KMS-11 (cell line): Measurements from ENCODE around the gene GSTT4.

Experiments used
- H2AFZ ChIP-seq: fragments of 200-600 bp; sonication (generic); 2 replicates; pipeline ENCODE4 v1.6.1; 2016; ENCODE audit warnings: antibody characterized with exemption, mixed run types, low read depth
- H3K27ac ChIP-seq: fragments of 200-600 bp; sonication (generic); 2 replicates; pipeline ENCODE4 v1.6.1; 2016; ENCODE audit warnings: mild to moderate bottlenecking, mixed run types
- H3K27me3 ChIP-seq: fragments of 200-600 bp; sonication (generic); 2 replicates; pipeline ENCODE4 v1.6.1; 2017; ENCODE audit warnings: mild to moderate bottlenecking, low read depth, mixed run types, moderate library complexity; ENCODE audit not compliant: insufficient read depth
- H3K36me3 ChIP-seq: fragments of 200-600 bp; sonication (generic); 2 replicates; pipeline ENCODE4 v1.6.1; 2017; ENCODE audit warnings: mild to moderate bottlenecking, mixed run types; ENCODE audit not compliant: insufficient read depth
- H3K4me1 ChIP-seq: fragments of 200-600 bp; sonication (generic); 2 replicates; pipeline ENCODE4 v1.6.1; 2016; ENCODE audit warnings: mild to moderate bottlenecking, low read depth, mixed run types; ENCODE audit not compliant: poor library complexity, severe bottlenecking
- H3K4me2 ChIP-seq: fragments of 200-600 bp; sonication (generic); 2 replicates; pipeline ENCODE4 v1.7.0; 2016; ENCODE audit warnings: mild to moderate bottlenecking, mixed run types
- H3K4me3 ChIP-seq: fragments of 200-600 bp; sonication (generic); IDR thresholded peaks from 2 replicates; pipeline ENCODE4 v1.6.1; 2017; ENCODE audit warnings: low read depth, low read length, mixed read lengths; ENCODE audit not compliant: insufficient read depth
- H3K79me2 ChIP-seq: fragments of 200-600 bp; sonication (generic); 2 replicates; pipeline ENCODE4 v1.6.1; 2016; ENCODE audit warnings: low read depth, mixed run types; ENCODE audit not compliant: insufficient read depth
- H3K9ac ChIP-seq: fragments of 200-600 bp; sonication (generic); 2 replicates; pipeline ENCODE4 v1.6.1; 2016; ENCODE audit warnings: mild to moderate bottlenecking, mixed run types
- H4K20me1 ChIP-seq: fragments of 200-600 bp; sonication (generic); 2 replicates; pipeline ENCODE4 v1.6.1; 2016; ENCODE audit warnings: mild to moderate bottlenecking, mixed run types; ENCODE audit not compliant: insufficient read depth
- TF ChIP-seq, protein P1 (sequence below): fragments of 200-600 bp; sonication (generic); conservative IDR thresholded peaks from 2 replicates; pipeline ENCODE4 v1.6.1; 2017; ENCODE audit warnings: low read depth, mild to moderate bottlenecking, antibody characterized with exemption, low read length, moderate library complexity, mixed read lengths

Gene GSTT4

DNA sequence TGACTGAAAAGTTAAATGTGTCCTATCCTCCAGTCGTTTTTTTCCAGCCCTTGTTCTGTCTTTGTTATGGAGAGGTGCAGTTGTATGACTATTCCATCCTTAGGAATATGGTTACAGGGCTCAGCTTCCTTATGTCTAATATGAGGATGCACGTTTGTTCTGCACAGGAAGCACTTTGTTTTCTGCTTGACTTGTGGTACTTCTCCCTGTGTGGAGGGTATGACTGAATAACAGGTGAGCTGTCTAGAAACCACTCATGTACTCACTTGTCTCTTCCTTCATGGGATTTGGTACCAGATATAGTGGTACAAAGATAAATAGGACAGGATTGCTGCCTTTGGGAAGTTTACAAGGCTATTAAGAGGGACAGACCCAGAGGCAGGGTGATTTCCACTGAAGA, 23.3 kb upstream of the GSTT4 start:
- Histone ChIP-seq H2AFZ (no peak overlapping the region), H4K20me1 (no peaks in the 10 kb centered on the region), H3K79me2 (peaks cover 27% of the 10 kb centered on the region; the same call in 1 of the 2 replicates), H3K4me1 (peaks cover 14% of the 10 kb centered on the region), H3K36me3 (0 out of 2 replicates have a peak, but pooled peaks cover 4% of the 10 kb centered on the region), H3K27me3 (no peaks in the 10 kb centered on the region), H3K4me3 (no peak overlapping the region), H3K9ac (no peak overlapping the region), H3K27ac (no peak overlapping the region), H3K4me2 (no peak overlapping the region)
- TF ChIP-seq, protein P1, sequence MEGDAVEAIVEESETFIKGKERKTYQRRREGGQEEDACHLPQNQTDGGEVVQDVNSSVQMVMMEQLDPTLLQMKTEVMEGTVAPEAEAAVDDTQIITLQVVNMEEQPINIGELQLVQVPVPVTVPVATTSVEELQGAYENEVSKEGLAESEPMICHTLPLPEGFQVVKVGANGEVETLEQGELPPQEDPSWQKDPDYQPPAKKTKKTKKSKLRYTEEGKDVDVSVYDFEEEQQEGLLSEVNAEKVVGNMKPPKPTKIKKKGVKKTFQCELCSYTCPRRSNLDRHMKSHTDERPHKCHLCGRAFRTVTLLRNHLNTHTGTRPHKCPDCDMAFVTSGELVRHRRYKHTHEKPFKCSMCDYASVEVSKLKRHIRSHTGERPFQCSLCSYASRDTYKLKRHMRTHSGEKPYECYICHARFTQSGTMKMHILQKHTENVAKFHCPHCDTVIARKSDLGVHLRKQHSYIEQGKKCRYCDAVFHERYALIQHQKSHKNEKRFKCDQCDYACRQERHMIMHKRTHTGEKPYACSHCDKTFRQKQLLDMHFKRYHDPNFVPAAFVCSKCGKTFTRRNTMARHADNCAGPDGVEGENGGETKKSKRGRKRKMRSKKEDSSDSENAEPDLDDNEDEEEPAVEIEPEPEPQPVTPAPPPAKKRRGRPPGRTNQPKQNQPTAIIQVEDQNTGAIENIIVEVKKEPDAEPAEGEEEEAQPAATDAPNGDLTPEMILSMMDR: no peak

DNA sequence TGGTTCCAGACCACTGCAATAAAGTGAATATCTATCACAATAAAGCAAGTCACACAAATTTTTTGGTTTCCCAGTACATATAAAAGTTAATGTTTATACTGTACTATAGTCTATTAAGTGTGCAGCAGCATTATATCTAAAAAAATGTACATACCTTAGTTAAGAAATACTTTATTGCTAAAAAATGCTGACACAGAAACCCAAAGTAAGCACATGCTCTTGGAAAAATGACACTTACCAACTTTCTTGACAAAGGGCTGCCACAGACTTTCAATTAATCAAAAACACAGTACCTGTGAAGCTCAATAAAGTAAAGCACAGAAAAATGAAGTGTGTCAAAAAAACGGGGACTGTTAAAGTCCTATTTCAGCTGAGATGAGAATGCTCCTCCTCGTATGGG, 22.7 kb upstream of the GSTT4 start:
- Histone ChIP-seq H3K4me1 (peaks cover 14% of the 10 kb centered on the region), H3K4me2 (no peak overlapping the region), H4K20me1 (no peaks in the 10 kb centered on the region), H3K4me3 (no peak overlapping the region), H3K79me2 (peaks cover 29% of the 10 kb centered on the region; the same call in 1 of the 2 replicates), H2AFZ (no peak overlapping the region), H3K36me3 (0 out of 2 replicates have a peak, but pooled peaks cover 4% of the 10 kb centered on the region), H3K9ac (no peak overlapping the region), H3K27ac (no peak overlapping the region), H3K27me3 (no peaks in the 10 kb centered on the region)
- TF ChIP-seq, protein P1: no peak

DNA sequence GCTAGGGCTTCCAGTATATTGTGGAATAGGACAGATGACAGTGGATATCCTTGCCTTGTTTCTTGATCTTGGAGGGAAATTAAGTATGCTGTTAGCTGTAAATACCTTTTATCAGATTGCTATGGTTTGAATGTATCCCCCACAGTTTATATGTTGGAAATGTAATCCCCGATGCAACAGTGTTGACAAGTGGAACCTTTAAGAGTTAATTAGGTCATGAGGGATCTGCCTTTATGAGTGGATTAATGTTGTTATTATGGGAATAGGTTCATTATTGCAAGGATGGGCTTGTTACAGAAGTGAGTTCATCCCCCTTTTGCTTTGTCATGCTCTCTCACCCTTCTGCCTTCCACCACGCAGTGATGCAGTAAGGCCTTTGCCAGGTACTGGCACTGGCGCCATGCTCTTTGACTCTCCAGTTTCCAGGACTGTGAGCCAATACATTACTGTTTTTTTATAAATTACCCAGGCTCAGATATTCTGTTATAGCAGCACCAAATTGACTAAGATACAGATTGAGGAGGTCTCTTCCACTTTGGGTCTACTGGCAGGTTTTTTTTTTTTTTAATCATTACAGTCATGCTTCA, 22.2 kb upstream of the GSTT4 start:
- TF ChIP-seq, protein P1: no peak
- Histone ChIP-seq H3K4me2 (no peak overlapping the region), H3K4me1 (peaks cover 14% of the 10 kb centered on the region), H4K20me1 (no peaks in the 10 kb centered on the region), H3K4me3 (no peak overlapping the region), H2AFZ (no peak overlapping the region), H3K27me3 (no peaks in the 10 kb centered on the region), H3K9ac (no peak overlapping the region), H3K36me3 (0 out of 2 replicates have a peak, but pooled peaks cover 4% of the 10 kb centered on the region), H3K79me2 (peaks cover 29% of the 10 kb centered on the region; the same call in 1 of the 2 replicates), H3K27ac (no peak overlapping the region)

DNA sequence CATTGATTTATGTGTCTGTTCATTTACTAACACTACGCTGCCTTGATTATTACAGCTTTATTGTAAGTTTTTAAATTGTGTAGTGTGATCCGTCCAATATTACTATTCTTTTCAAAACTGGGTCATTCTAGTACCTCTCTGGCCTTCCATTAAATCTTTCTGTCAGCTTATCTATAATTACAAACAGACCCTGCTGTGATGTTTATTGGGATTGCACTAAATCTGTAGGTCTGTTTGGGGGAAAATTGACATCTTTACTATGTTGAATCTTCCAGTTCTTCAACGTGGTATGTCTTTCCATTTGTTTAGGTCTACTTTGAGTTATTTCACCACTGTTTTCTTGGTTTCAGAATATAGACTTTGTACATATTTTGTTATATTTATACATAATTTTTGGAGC, 21.5 kb upstream of the GSTT4 start:
- Histone ChIP-seq H4K20me1 (no peaks in the 10 kb centered on the region), H3K79me2 (peaks cover 29% of the 10 kb centered on the region; the same call in 1 of the 2 replicates), H3K27ac (no peak overlapping the region), H2AFZ (no peak overlapping the region), H3K4me2 (no peak overlapping the region), H3K36me3 (0 out of 2 replicates have a peak, but pooled peaks cover 4% of the 10 kb centered on the region), H3K4me3 (no peak overlapping the region), H3K27me3 (no peaks in the 10 kb centered on the region), H3K4me1 (peaks cover 14% of the 10 kb centered on the region), H3K9ac (no peak overlapping the region)
- TF ChIP-seq, protein P1: no peak
